ENCODE measurements around the gene CNTN5. TPM values are rescaled to one million over a fixed set of nuclear protein-coding genes. Genes with fewer than 3 reads are reported as not detected.

Gene CNTN5
- total and polyA plus RNA-seq, 10 of the 15 experiments (the other 5 are each of a cell fraction or from before 2014, with no cell fraction given): 0.01 TPM; not detected in 9

DNA sequence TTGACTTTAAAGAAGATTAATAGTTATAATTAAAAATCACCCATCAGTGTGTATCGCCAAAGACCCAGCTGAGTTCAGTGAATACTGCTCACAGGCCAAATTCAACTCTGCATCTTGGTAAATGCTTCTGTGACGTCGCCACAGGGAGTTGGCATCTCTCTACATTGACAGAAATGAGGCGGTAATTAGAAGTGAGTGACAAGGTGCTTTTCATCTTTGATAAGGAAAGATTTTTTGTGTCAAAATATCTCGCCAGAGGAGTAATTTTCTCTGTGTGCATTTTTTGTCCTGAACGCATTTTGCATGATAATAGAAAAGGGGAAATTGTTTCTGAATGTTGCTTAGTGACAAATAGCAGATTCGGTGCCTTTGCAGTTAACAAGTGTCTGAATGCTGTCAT lies 345.8 kb downstream of the CNTN5 start:
- H3K79me2 ChIP-seq (ENCODE audit: control insufficient read depth, insufficient read depth, low read length): no peaks in the 10 kb centered on the region
- H3K9me3 ChIP-seq (replicated peaks; ENCODE audit: control insufficient read depth, insufficient read depth, low read length): no peaks in the 10 kb centered on the region
- FAIRE-seq: no peak
- no peaks in the 10 kb centered on the region for H3K4me1 ChIP-seq (ENCODE audit: control insufficient read depth, insufficient read depth, low read length)
- no peak overlapping the region for H3K4me3 ChIP-seq
- H2AFZ ChIP-seq (ENCODE audit: control insufficient read depth, low read depth, low read length): no peak overlapping the region
- in situ Hi-C loops (cut with MboI): no loop called here
- ChIA-PET POLR2A (no interaction called here), SMC1A (ENCODE audit: uncharacterized antibody, unreplicated experiment) (no interaction called here), CTCF (no interaction called here), RAD21 (ENCODE audit: unreplicated experiment) (no interaction called here)
- intact Hi-C loops (cut with micrococcal nuclease; ENCODE audit: unreplicated experiment): no loop called here
- no peak overlapping the region for H3K9ac ChIP-seq (ENCODE audit: control insufficient read depth, insufficient read depth, low read length)
- 13% methylated on average over 7 of the region's 7 CpGs for WGBS (ENCODE audit: insufficient coverage, insufficient replicate concordance, low lambda C conversion rate, missing lambda C conversion rate)
- no peak overlapping the region for H3K4me2 ChIP-seq (ENCODE audit: control insufficient read depth, insufficient read depth)
- BruUV-seq (replicated peaks): no TSS peak
- no peak for DNase-seq (ENCODE audit: low read depth, low spot score)
- no peak for ATAC-seq
- no peak overlapping the region for H3K27ac ChIP-seq (ENCODE audit: control insufficient read depth, insufficient read depth)
- H3K27me3 ChIP-seq (replicated peaks in 1 of 2; ENCODE audit: control insufficient read depth in 2 of 2, insufficient read depth in 2 of 2, low read length in 1 of 2): no peaks in the 10 kb centered on the region; a peak in 1 of 4 replicates
- H4K20me1 ChIP-seq (ENCODE audit: control insufficient read depth, insufficient read depth): no peaks in the 10 kb centered on the region
- no peaks in the 10 kb centered on the region for H3K36me3 ChIP-seq (ENCODE audit: control insufficient read depth in 2 of 2, insufficient read depth in 2 of 2, low read length in 1 of 2)
- TF ChIP-seq, protein P1, sequence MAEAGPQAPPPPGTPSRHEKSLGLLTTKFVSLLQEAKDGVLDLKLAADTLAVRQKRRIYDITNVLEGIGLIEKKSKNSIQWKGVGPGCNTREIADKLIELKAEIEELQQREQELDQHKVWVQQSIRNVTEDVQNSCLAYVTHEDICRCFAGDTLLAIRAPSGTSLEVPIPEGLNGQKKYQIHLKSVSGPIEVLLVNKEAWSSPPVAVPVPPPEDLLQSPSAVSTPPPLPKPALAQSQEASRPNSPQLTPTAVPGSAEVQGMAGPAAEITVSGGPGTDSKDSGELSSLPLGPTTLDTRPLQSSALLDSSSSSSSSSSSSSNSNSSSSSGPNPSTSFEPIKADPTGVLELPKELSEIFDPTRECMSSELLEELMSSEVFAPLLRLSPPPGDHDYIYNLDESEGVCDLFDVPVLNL (IDR thresholded peaks at IDR 0.05; ENCODE audit: low read depth, low read length): no peak
- no peak for TF ChIP-seq ZBED1 (IDR thresholded peaks at IDR 0.05; ENCODE audit: borderline replicate concordance)
- no peak for TF ChIP-seq FOS (IDR thresholded peaks at IDR 0.05; ENCODE audit: borderline replicate concordance, extremely low read depth, insufficient read length)
- no peak for TF ChIP-seq CHD4 (IDR thresholded peaks at IDR 0.05)
- no peak for TF ChIP-seq ZSCAN29 (IDR thresholded peaks at IDR 0.05)
- TF ChIP-seq STAT3 (IDR thresholded peaks at IDR 0.05; ENCODE audit: low read depth, low read length): no peak
- TF ChIP-seq, protein P2, sequence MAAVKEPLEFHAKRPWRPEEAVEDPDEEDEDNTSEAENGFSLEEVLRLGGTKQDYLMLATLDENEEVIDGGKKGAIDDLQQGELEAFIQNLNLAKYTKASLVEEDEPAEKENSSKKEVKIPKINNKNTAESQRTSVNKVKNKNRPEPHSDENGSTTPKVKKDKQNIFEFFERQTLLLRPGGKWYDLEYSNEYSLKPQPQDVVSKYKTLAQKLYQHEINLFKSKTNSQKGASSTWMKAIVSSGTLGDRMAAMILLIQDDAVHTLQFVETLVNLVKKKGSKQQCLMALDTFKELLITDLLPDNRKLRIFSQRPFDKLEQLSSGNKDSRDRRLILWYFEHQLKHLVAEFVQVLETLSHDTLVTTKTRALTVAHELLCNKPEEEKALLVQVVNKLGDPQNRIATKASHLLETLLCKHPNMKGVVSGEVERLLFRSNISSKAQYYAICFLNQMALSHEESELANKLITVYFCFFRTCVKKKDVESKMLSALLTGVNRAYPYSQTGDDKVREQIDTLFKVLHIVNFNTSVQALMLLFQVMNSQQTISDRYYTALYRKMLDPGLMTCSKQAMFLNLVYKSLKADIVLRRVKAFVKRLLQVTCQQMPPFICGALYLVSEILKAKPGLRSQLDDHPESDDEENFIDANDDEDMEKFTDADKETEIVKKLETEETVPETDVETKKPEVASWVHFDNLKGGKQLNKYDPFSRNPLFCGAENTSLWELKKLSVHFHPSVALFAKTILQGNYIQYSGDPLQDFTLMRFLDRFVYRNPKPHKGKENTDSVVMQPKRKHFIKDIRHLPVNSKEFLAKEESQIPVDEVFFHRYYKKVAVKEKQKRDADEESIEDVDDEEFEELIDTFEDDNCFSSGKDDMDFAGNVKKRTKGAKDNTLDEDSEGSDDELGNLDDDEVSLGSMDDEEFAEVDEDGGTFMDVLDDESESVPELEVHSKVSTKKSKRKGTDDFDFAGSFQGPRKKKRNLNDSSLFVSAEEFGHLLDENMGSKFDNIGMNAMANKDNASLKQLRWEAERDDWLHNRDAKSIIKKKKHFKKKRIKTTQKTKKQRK (IDR thresholded peaks at IDR 0.05; ENCODE audit: low read depth, low read length): no peak
- TF ChIP-seq TCF3 (IDR thresholded peaks at IDR 0.05; ENCODE audit: borderline replicate concordance, insufficient read depth, low read depth, low read length): no peak
- TF ChIP-seq, protein P3, sequence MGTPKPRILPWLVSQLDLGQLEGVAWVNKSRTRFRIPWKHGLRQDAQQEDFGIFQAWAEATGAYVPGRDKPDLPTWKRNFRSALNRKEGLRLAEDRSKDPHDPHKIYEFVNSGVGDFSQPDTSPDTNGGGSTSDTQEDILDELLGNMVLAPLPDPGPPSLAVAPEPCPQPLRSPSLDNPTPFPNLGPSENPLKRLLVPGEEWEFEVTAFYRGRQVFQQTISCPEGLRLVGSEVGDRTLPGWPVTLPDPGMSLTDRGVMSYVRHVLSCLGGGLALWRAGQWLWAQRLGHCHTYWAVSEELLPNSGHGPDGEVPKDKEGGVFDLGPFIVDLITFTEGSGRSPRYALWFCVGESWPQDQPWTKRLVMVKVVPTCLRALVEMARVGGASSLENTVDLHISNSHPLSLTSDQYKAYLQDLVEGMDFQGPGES (IDR thresholded peaks at IDR 0.05): no peak
- no peak for TF ChIP-seq RUNX3 (IDR thresholded peaks at IDR 0.05; ENCODE audit: low read length)
- TF ChIP-seq BRCA1 (IDR thresholded peaks at IDR 0.05; ENCODE audit: low read depth, low read length): no peak
- no peak for TF ChIP-seq ESRRA (IDR thresholded peaks at IDR 0.05; ENCODE audit: low read length)
- no peak for TF ChIP-seq BMI1 (IDR thresholded peaks at IDR 0.05; ENCODE audit: borderline replicate concordance)
- TF ChIP-seq, protein P4, sequence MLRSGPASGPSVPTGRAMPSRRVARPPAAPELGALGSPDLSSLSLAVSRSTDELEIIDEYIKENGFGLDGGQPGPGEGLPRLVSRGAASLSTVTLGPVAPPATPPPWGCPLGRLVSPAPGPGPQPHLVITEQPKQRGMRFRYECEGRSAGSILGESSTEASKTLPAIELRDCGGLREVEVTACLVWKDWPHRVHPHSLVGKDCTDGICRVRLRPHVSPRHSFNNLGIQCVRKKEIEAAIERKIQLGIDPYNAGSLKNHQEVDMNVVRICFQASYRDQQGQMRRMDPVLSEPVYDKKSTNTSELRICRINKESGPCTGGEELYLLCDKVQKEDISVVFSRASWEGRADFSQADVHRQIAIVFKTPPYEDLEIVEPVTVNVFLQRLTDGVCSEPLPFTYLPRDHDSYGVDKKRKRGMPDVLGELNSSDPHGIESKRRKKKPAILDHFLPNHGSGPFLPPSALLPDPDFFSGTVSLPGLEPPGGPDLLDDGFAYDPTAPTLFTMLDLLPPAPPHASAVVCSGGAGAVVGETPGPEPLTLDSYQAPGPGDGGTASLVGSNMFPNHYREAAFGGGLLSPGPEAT (IDR thresholded peaks at IDR 0.05; ENCODE audit: low read depth): no peak
- TF ChIP-seq ZNF384 (IDR thresholded peaks at IDR 0.05; ENCODE audit: borderline replicate concordance, low read depth, low read length): no peak
- TF ChIP-seq, protein P5, sequence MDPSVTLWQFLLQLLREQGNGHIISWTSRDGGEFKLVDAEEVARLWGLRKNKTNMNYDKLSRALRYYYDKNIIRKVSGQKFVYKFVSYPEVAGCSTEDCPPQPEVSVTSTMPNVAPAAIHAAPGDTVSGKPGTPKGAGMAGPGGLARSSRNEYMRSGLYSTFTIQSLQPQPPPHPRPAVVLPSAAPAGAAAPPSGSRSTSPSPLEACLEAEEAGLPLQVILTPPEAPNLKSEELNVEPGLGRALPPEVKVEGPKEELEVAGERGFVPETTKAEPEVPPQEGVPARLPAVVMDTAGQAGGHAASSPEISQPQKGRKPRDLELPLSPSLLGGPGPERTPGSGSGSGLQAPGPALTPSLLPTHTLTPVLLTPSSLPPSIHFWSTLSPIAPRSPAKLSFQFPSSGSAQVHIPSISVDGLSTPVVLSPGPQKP (IDR thresholded peaks at IDR 0.05; ENCODE audit: low read depth, low read length): no peak
- TF ChIP-seq IKZF1 (conservative IDR thresholded peaks at IDR 0.05): no peak
- TF ChIP-seq DPF2 (IDR thresholded peaks at IDR 0.05): no peak
